SK-N-SH treated with all-trans-retinoic acid at 6 μM for 48 hours (cell line): ENCODE measurements around the gene MICB.

Source experiments
- CREB5 ChIP-seq: fragments of 250-450 bp; sonication (Bioruptor Pico); IDR thresholded peaks from 2 replicates; pipeline ENCODE4 v1.5.1; 2020; ENCODE audit warnings: low read depth, mild to moderate bottlenecking, moderate library complexity
- CSDC2 ChIP-seq: fragments of 250-450 bp; sonication (Bioruptor Pico); IDR thresholded peaks from 2 replicates; pipeline ENCODE4 v1.5.0; 2020; ENCODE audit warnings: mild to moderate bottlenecking, moderate library complexity
- OSR1 ChIP-seq: fragments of 250-450 bp; sonication (Bioruptor Pico); IDR thresholded peaks from 2 replicates; pipeline ENCODE4 v1.8.0; 2022; ENCODE audit warnings: moderate library complexity, mild to moderate bottlenecking, inconsistent platforms
- PATZ1 ChIP-seq: fragments of 250-450 bp; sonication (Bioruptor Pico); IDR thresholded peaks from 2 replicates; pipeline ENCODE4 v1.8.0; 2020; ENCODE audit warnings: mild to moderate bottlenecking, moderate library complexity, borderline replicate concordance
- POU6F1 ChIP-seq: fragments of 250-450 bp; sonication (Bioruptor Pico); IDR thresholded peaks from 2 replicates; pipeline ENCODE4 v1.8.0; 2021; ENCODE audit warnings: low read depth, mild to moderate bottlenecking, moderate library complexity, borderline replicate concordance
- RARB ChIP-seq: fragments of 250-450 bp; sonication (Bioruptor Pico); IDR thresholded peaks from 2 replicates; pipeline ENCODE4 v1.8.0; 2021; ENCODE audit warnings: mild to moderate bottlenecking, moderate library complexity
- SNAI2 ChIP-seq: fragments of 250-450 bp; sonication (Bioruptor Pico); IDR thresholded peaks from 2 replicates; pipeline ENCODE4 v1.5.0; 2020; ENCODE audit warnings: mild to moderate bottlenecking, moderate library complexity
- ZFP3 ChIP-seq: fragments of 250-450 bp; sonication (Bioruptor Pico); IDR thresholded peaks from 2 replicates; pipeline ENCODE4 v1.5.0; 2020; ENCODE audit warnings: mild to moderate bottlenecking, moderate library complexity
- ZFP30 ChIP-seq: fragments of 450-650 bp; formaldehyde crosslinking; IDR thresholded peaks from 2 replicates; pipeline ENCODE4 v1.5.0; 2022; ENCODE audit warnings: mild to moderate bottlenecking, moderate library complexity
- ZNF8 ChIP-seq: fragments of 450-650 bp; formaldehyde crosslinking; IDR thresholded peaks from 2 replicates; pipeline ENCODE4 v1.5.0; 2020; ENCODE audit warnings: mild to moderate bottlenecking, moderate library complexity

- TF ChIP-seq RARB (CRISPR knock-in tag) (no peak), SNAI2 (CRISPR knock-in tag) (no peak), ZFP30 (CRISPR knock-in tag) (no peak), ZFP3 (CRISPR knock-in tag) (no peak), ZNF8 (CRISPR knock-in tag) (no peak), PATZ1 (CRISPR knock-in tag) (no peak), POU6F1 (CRISPR knock-in tag) (no peak), OSR1 (no peak), CREB5 (no peak), CSDC2 (CRISPR knock-in tag) (no peak)
These were observed 34.7 kb upstream of the MICB start for GRCh38 chr6:31462964-31463870.
